Panc1 (cell line): ENCODE data around the gene ABCF2. TPM values are rescaled to one million over a fixed set of nuclear protein-coding genes. Genes with fewer than 3 reads are reported as not detected.

Source experiments
- ATAC-seq: fragments of 200-7000 bp; cut with Tn5 transposase; 2 replicates; pipeline ENCODE4 v1.9.1; 2020; ENCODE audit warnings: mild to moderate bottlenecking, moderate library complexity
- BruUV-seq: library from RNA; stranded (reverse); fragments of 400-500 nt; replicated peaks from 2 replicates; lab custom pipeline; 2021; lab: Mats Ljungman, UMichigan
- CTCF ChIA-PET: fragments of 300-600 bp; sonication (Branson Sonifier 250); formaldehyde crosslinking; loops from one replicate; lab custom pipeline; 2022; ENCODE audit warnings: antibody characterized with exemption; lab: Charles Lee
- POLR2A ChIA-PET: fragments of 300-600 bp; sonication (Branson Sonifier 250); formaldehyde crosslinking; loops from one replicate; lab custom pipeline; 2022; ENCODE audit warnings: antibody characterized with exemption; lab: Charles Lee
- DNase-seq: peaks from one replicate; pipeline ENCODE4 v3.0.0-alpha.2; 2010; ENCODE audit warnings: low read depth, low spot score
- H3K27ac ChIP-seq: 2 replicates; pipeline ENCODE4 v1.5.1; 2011; ENCODE audit warnings: mild to moderate bottlenecking, low read length, inconsistent platforms
- H3K27me3 ChIP-seq: fragments of 200-500 bp; sonication (Bioruptor generic); 2 replicates; pipeline ENCODE4 v1.6.0; 2014; ENCODE audit warnings: low read length, inconsistent platforms; ENCODE audit not compliant: control insufficient read depth, insufficient read depth
- H3K36me3 ChIP-seq: fragments of 200-500 bp; sonication (Bioruptor generic); 2 replicates; pipeline ENCODE4 v1.5.1; 2014; ENCODE audit warnings: inconsistent platforms, mild to moderate bottlenecking, low read length, moderate library complexity; ENCODE audit not compliant: control insufficient read depth, insufficient read depth
- H3K4me1 ChIP-seq: 2 replicates; pipeline ENCODE4 v1.5.1; 2011; ENCODE audit warnings: inconsistent platforms, mild to moderate bottlenecking, low read length, moderate library complexity; ENCODE audit not compliant: control insufficient read depth, insufficient read depth
- H3K4me3 ChIP-seq, 2 experiments: 2 replicates each; pipeline ENCODE4 v1.5.1; 2011 to 2012; ENCODE audit warnings: low read depth in 2 of 2, low read length in 2 of 2, mild to moderate bottlenecking in 2 of 2, inconsistent platforms in 1 of 2, moderate library complexity in 1 of 2
- H3K9me3 ChIP-seq: fragments of 200-500 bp; sonication (Bioruptor generic); 2 replicates; pipeline ENCODE4 v1.5.1; 2014; ENCODE audit warnings: low read depth, mild to moderate bottlenecking, inconsistent platforms, low read length, moderate library complexity; ENCODE audit not compliant: control insufficient read depth, insufficient read depth
- POLR2AphosphoS5 ChIP-seq: IDR thresholded peaks from 2 replicates; pipeline ENCODE4 v1.6.1; 2012; ENCODE audit warnings: mild to moderate bottlenecking, low read depth, low read length, moderate library complexity
- SIN3A ChIP-seq: IDR thresholded peaks from 2 replicates; pipeline ENCODE4 v1.6.1; 2012; ENCODE audit warnings: low read depth, mild to moderate bottlenecking, low read length, moderate library complexity, borderline replicate concordance; ENCODE audit not compliant: insufficient read depth
- TCF7L2 ChIP-seq: IDR thresholded peaks from 2 replicates; pipeline ENCODE4 v1.6.1; 2011; ENCODE audit warnings: mild to moderate bottlenecking, low read depth, low read length, inconsistent platforms
- in situ Hi-C: cut with HindIII; loops from 2 replicates; pipeline ENCODE4 v1.10.0; 2016; ENCODE audit warnings: low sequenced_read_pairs, low pct_unique_long_range_greater_than_20kb
- intact Hi-C: fragments of 100-400 bp; cut with micrococcal nuclease; formaldehyde crosslinking; loops from one replicate; pipeline ENCODE4 v1.10.0; 2022; ENCODE audit not compliant: unreplicated experiment
- total RNA-seq: library from RNA; stranded (reverse); gene quantifications from one replicate; pipeline ENCODE4 v1.2.1, GENCODE V29; 2021; ENCODE audit not compliant: unreplicated experiment
- TF ChIP-seq, protein P1 (sequence below), 2 experiments: IDR thresholded peaks; 2 replicates each; pipeline ENCODE4 v1.6.1; 2011 to 2012; ENCODE audit warnings: low read depth in 2 of 2, control low read depth in 1 of 2, low read length in 1 of 2, mild to moderate bottlenecking in 1 of 2, moderate library complexity in 1 of 2; ENCODE audit not compliant: insufficient read depth in 1 of 2
- TF ChIP-seq, protein P2 (sequence below): fragments of 450-650 bp; IDR thresholded peaks from 2 replicates; pipeline ENCODE4 v1.5.1; 2017; ENCODE audit warnings: mild to moderate bottlenecking

ABCF2 gene
- total RNA-seq, 1 experiment from 2014 or later: 64.4 TPM

DNA sequence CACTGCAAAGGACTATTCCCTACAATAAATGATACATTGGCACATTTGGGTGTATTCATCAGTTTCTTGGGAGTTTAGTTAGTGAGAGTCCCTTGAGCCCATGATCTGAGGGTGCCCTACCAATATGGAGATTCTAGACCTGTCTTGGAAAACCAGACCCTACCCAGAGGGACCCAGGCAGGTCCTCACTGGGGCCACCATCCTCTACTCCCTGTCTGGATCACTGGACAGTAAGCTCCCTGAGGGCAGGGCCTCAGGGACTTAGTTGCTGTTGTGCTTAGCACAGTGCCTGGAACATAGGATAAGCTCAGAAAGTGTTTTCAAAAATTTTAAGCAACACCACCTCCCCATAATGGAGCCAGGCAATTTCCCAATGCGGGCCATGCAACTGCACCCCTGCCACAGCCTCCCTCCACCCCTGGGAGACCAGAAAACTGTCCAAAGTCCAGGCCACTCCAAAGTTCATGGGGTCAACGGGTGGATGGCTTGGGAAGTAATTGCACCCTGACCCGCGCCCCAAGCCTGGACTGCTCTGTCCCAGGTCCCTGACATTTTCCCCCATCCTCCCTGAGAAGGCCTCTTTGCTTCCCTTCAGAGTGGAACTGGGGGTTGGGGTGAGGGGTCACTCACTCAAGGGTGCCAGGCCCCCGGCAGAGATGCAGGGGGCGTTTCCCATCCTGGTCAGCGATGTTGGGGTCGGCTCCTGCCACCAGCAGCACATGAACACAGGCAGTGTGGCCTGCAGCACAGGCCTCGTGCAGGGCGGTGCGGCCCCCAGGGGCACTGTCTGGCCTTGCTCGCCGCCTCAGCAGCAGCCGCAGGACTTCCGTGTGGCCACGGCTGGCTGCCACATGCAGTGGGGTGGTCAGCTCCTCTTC is 41.0 kb downstream of the ABCF2 start:
- BruUV-seq: no TSS peak
- TF ChIP-seq, protein P1, sequence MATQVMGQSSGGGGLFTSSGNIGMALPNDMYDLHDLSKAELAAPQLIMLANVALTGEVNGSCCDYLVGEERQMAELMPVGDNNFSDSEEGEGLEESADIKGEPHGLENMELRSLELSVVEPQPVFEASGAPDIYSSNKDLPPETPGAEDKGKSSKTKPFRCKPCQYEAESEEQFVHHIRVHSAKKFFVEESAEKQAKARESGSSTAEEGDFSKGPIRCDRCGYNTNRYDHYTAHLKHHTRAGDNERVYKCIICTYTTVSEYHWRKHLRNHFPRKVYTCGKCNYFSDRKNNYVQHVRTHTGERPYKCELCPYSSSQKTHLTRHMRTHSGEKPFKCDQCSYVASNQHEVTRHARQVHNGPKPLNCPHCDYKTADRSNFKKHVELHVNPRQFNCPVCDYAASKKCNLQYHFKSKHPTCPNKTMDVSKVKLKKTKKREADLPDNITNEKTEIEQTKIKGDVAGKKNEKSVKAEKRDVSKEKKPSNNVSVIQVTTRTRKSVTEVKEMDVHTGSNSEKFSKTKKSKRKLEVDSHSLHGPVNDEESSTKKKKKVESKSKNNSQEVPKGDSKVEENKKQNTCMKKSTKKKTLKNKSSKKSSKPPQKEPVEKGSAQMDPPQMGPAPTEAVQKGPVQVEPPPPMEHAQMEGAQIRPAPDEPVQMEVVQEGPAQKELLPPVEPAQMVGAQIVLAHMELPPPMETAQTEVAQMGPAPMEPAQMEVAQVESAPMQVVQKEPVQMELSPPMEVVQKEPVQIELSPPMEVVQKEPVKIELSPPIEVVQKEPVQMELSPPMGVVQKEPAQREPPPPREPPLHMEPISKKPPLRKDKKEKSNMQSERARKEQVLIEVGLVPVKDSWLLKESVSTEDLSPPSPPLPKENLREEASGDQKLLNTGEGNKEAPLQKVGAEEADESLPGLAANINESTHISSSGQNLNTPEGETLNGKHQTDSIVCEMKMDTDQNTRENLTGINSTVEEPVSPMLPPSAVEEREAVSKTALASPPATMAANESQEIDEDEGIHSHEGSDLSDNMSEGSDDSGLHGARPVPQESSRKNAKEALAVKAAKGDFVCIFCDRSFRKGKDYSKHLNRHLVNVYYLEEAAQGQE (IDR thresholded peaks at IDR 0.05; ENCODE audit: insufficient read depth in 1 of 2, low read depth in 2 of 2, low read length in 1 of 2): no peak
- TF ChIP-seq POLR2AphosphoS5: no peak
- TF ChIP-seq, protein P2, sequence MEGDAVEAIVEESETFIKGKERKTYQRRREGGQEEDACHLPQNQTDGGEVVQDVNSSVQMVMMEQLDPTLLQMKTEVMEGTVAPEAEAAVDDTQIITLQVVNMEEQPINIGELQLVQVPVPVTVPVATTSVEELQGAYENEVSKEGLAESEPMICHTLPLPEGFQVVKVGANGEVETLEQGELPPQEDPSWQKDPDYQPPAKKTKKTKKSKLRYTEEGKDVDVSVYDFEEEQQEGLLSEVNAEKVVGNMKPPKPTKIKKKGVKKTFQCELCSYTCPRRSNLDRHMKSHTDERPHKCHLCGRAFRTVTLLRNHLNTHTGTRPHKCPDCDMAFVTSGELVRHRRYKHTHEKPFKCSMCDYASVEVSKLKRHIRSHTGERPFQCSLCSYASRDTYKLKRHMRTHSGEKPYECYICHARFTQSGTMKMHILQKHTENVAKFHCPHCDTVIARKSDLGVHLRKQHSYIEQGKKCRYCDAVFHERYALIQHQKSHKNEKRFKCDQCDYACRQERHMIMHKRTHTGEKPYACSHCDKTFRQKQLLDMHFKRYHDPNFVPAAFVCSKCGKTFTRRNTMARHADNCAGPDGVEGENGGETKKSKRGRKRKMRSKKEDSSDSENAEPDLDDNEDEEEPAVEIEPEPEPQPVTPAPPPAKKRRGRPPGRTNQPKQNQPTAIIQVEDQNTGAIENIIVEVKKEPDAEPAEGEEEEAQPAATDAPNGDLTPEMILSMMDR: no peak
- no peak for TF ChIP-seq SIN3A
- TF ChIP-seq TCF7L2: no peak
- Histone ChIP-seq H3K4me3 (no peak overlapping the region), H3K27me3 (no peaks in the 10 kb centered on the region), H3K36me3 (no peaks in the 10 kb centered on the region), H3K4me1 (no peaks in the 10 kb centered on the region), H3K9me3 (no peaks in the 10 kb centered on the region), H3K27ac (no peak overlapping the region)
- no peak for ATAC-seq
- DNase-seq: no peak
- ChIA-PET CTCF (no interaction called here), POLR2A (no interaction called here)
- intact Hi-C loops: no loop called here
- in situ Hi-C loops: no loop called here

DNA sequence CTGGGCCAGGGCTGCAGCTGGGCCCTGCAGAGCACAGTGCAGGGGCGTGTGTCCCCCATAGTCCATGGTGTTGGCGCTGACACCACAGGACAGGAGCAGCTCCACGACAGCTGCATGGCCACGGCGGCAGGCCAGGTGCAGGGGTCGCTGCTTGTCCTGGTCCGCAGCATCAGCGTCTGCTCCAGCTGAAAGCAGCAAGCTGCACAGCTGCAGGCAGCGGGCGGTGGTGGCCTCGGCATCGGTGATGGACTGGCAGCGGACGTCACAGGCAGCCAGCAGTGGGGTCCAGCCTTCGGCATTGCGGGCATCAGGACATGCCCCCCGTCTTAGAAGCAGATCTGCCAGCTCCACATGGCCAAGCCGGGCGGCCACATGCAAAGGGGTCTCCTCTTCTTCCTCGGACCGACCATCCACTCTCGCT is 46.0 kb downstream of the ABCF2 start:
- BruUV-seq: no TSS peak
- H3K36me3 ChIP-seq: no peaks in the 10 kb centered on the region
- no peak overlapping the region for H3K4me3 ChIP-seq
- H3K9me3 ChIP-seq: no peaks in the 10 kb centered on the region
- H3K4me1 ChIP-seq: no peaks in the 10 kb centered on the region
- no peak for TF ChIP-seq TCF7L2
- TF ChIP-seq POLR2AphosphoS5: no peak
- TF ChIP-seq, protein P2: no peak
- TF ChIP-seq, protein P1 (IDR thresholded peaks at IDR 0.05; ENCODE audit: insufficient read depth in 1 of 2, low read depth in 2 of 2, low read length in 1 of 2): no peak
- TF ChIP-seq SIN3A: no peak
- DNase-seq (no peak), ATAC-seq (no peak)
- intact Hi-C loops (no loop called here), in situ Hi-C loops (no loop called here)
- POLR2A ChIA-PET: no interaction called here
- peaks cover 4% of the 10 kb centered on the region; the same call in 1 of the 2 replicates for H3K27me3 ChIP-seq
- CTCF ChIA-PET: no interaction called here
- H3K27ac ChIP-seq: no peak overlapping the region
